ENCODE results near the gene REV3L.

Gene REV3L

DNA sequence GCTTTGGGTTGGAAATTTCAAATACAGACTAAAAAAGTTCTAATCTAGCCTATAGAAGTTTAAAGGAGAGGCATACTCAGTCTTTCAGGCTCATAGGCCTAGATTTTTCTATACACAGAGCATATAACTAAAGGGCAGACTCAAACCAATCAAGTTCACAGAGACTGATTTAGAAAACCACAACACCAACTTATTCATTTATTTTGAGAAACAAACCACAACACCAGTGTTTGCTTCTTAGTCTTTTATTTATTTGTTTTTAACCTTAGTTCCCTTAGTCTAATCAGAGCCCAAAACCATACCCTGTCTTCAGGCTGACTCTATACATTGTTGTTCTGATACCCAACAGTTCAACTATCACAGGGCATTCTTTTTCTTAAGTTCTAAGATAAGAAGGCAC lies 103.7 kb downstream of the REV3L start:
- TF ChIP-seq CTCF (conservative IDR thresholded peaks at IDR 0.05; ENCODE audit: low read depth, low read length), result no peak
- no peak for DNase-seq (ENCODE audit: low read depth)
- H3K4me3 ChIP-seq (ENCODE audit: low read length), result no peak overlapping the region

- DNase-seq (ENCODE audit: low read depth), result no peak
- no peak overlapping the region for H3K4me3 ChIP-seq (ENCODE audit: low read length)
- TF ChIP-seq CTCF (conservative IDR thresholded peaks at IDR 0.05; ENCODE audit: low read depth, low read length), result no peak
Measured at GRCh38 chr6:111377558-111378120, 105.4 kb downstream of the REV3L start.

DNA sequence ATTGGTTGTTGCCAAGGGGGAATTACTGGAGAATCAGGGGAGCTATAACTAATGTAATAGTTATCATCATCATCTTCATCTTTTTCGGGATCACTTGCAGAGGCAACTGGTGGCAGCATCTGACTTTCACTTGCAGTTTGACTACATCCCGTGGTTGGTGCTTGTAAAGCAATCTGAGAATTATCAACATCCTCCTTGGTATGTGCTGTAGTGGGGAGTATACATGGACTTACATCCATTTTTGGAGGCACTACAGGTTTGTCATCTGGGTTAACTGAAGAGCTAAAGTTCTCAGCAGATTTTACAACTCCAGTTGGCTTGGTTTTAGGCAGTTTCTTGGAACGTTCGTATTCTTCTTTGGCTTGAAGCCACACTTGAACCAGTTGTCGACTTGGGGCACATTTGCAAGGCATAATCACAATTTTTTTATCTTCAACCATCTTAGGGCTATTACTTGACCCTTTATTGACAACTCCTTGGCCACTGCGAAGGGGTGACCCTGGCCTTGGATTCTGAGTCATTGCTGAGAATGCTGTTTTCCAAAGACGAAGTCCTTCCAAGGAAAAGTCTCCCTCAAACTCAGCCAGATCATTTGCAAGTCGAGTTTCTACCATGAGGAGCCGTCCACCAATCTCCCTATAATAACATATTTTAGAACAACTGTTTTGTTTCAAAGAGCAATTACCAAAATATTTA lies 115.5 kb downstream of the REV3L start:
- no peak overlapping the region for H3K4me3 ChIP-seq (ENCODE audit: low read length)
- no peak for TF ChIP-seq CTCF (conservative IDR thresholded peaks at IDR 0.05; ENCODE audit: low read depth, low read length)
- DNase-seq (ENCODE audit: low read depth), result no peak

GRCh38 chr6:111361648-111362047 lies 121.4 kb downstream of the REV3L start:
- peak; percentile 57 for TF ChIP-seq CTCF (conservative IDR thresholded peaks at IDR 0.05; ENCODE audit: low read depth, low read length)
- DNase-seq (ENCODE audit: low read depth), result no peak
- no peak overlapping the region for H3K4me3 ChIP-seq (ENCODE audit: low read length)

GRCh38 chr6:111358454-111358853 lies 124.6 kb downstream of the REV3L start:
- DNase-seq (ENCODE audit: low read depth), result no peak
- no peak for TF ChIP-seq CTCF (conservative IDR thresholded peaks at IDR 0.05; ENCODE audit: low read depth, low read length)
- H3K4me3 ChIP-seq (ENCODE audit: low read length), result no peak overlapping the region

- DNase-seq (ENCODE audit: low read depth), result no peak
- no peak overlapping the region for H3K4me3 ChIP-seq (ENCODE audit: low read length)
- TF ChIP-seq CTCF (conservative IDR thresholded peaks at IDR 0.05; ENCODE audit: low read depth, low read length), result no peak
Measured at GRCh38 chr6:111357705-111358104, 125.3 kb downstream of the REV3L start.

DNA sequence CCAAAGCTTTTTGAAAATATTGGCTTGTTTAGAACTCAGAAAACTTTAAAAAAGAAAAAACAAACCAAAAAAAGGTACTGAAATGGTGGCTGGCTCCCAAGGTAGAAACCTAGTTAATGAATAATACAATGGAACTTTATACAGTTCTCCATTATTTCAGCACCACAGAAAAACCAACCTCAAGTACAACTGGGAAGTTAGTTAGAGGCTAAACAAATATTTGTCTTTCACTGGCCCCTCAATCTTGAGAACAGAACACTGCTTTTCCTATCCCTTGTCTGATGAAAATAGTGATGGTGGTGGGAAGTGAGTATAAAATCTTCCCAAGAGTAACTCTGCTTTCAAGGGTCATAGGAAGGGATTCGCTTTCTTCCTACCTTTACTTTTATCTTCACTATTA lies 126.5 kb downstream of the REV3L start:
- no peak for TF ChIP-seq CTCF (conservative IDR thresholded peaks at IDR 0.05; ENCODE audit: low read depth, low read length)
- H3K4me3 ChIP-seq (ENCODE audit: low read length), result no peak overlapping the region
- DNase-seq (ENCODE audit: low read depth), result no peak
